OCI-LY7 (cell line): ENCODE data around the gene TRIM38. TPM values are rescaled to one million over a fixed set of nuclear protein-coding genes. Genes with fewer than 3 reads are reported as not detected.
A peak's percentile ranks its signal among the peaks of the same experiment; 100 is the strongest.

ENCODE experiments used
- BruUV-seq: library from RNA; stranded (reverse); fragments of 400-500 nt; replicated peaks from 2 replicates; lab custom pipeline; 2021; lab: Mats Ljungman, UMichigan
- CTCF ChIA-PET: fragments of 300-600 bp; sonication (Branson Sonifier 250); formaldehyde crosslinking; loops from one replicate; lab custom pipeline; 2022; ENCODE audit warnings: antibody characterized with exemption; ENCODE audit not compliant: unreplicated experiment; lab: Charles Lee
- POLR2A ChIA-PET: fragments of 300-600 bp; sonication (Branson Sonifier 250); formaldehyde crosslinking; loops from one replicate; lab custom pipeline; 2022; ENCODE audit warnings: antibody characterized with exemption; lab: Charles Lee
- DNase-seq: peaks from one replicate; pipeline ENCODE4 v3.0.0-alpha.2; 2015; ENCODE audit warnings: low spot score
- H2AFZ ChIP-seq: fragments of 200-600 bp; sonication (generic), shearing (Covaris generic); 2 replicates; pipeline ENCODE4 v1.6.1; 2014; ENCODE audit warnings: mild to moderate bottlenecking, antibody characterized with exemption, low read length, moderate library complexity
- H3K27ac ChIP-seq: fragments of 200-600 bp; sonication (generic); 2 replicates; pipeline ENCODE4 v1.5.1; 2014; ENCODE audit warnings: mixed run types, low read depth, mild to moderate bottlenecking, moderate library complexity, low read length, inconsistent platforms; ENCODE audit not compliant: poor library complexity, severe bottlenecking
- H3K36me3 ChIP-seq: fragments of 200-600 bp; sonication (generic); 2 replicates; pipeline ENCODE4 v1.6.1; 2014; ENCODE audit warnings: mild to moderate bottlenecking, antibody characterized with exemption, low read length, moderate library complexity, mixed read lengths; ENCODE audit not compliant: insufficient read depth
- H3K4me1 ChIP-seq: fragments of 200-600 bp; sonication (generic); 2 replicates; pipeline ENCODE4 v1.5.1; 2014; ENCODE audit warnings: mild to moderate bottlenecking, low read length; ENCODE audit not compliant: insufficient read depth, poor library complexity, severe bottlenecking
- H3K4me2 ChIP-seq: fragments of 200-600 bp; sonication (generic); 2 replicates; pipeline ENCODE4 v1.6.1; 2014; ENCODE audit warnings: mild to moderate bottlenecking, low read length
- H3K4me3 ChIP-seq: fragments of 200-600 bp; sonication (generic); 2 replicates; pipeline ENCODE4 v1.5.1; 2014; ENCODE audit warnings: mild to moderate bottlenecking, low read depth, low read length; ENCODE audit not compliant: poor library complexity, severe bottlenecking
- H3K79me2 ChIP-seq: fragments of 200-600 bp; sonication (generic); 2 replicates; pipeline ENCODE4 v1.6.1; 2016; ENCODE audit warnings: low read depth, mild to moderate bottlenecking, low read length, moderate library complexity, mixed read lengths; ENCODE audit not compliant: insufficient read depth
- H3K9me2 ChIP-seq: fragments of 200-600 bp; sonication (generic); 2 replicates; pipeline ENCODE4 v1.6.1; 2016; ENCODE audit warnings: mild to moderate bottlenecking, low read length, mixed read lengths; ENCODE audit not compliant: insufficient read depth
- H3K9me3 ChIP-seq: fragments of 200-600 bp; sonication (generic); 2 replicates; pipeline ENCODE4 v1.6.1; 2014; ENCODE audit warnings: mild to moderate bottlenecking, mixed run types, low read length, mixed read lengths
- H4K20me1 ChIP-seq: fragments of 200-600 bp; sonication (generic); 2 replicates; pipeline ENCODE4 v1.6.1; 2014; ENCODE audit warnings: mild to moderate bottlenecking, antibody characterized with exemption, low read length, moderate library complexity, mixed read lengths; ENCODE audit not compliant: insufficient read depth
- EZH2phosphoT487 ChIP-seq: fragments of 200-600 bp; sonication (generic); IDR thresholded peaks from 2 replicates; pipeline ENCODE4 v1.6.1; 2018; ENCODE audit warnings: low read depth, borderline replicate concordance, mild to moderate bottlenecking, mixed run types, antibody characterized with exemption, low read length, moderate library complexity, mixed read lengths
- intact Hi-C: fragments of 100-400 bp; cut with micrococcal nuclease; formaldehyde crosslinking; loops from one replicate; pipeline ENCODE4 v1.10.0; 2022; ENCODE audit not compliant: unreplicated experiment
- total RNA-seq, 2 experiments: library from RNA; depleted of rRNA in 1 of 2; stranded (reverse); fragments of >200 nt in 1 of 2; shearing (Covaris generic) in 1 of 2; gene quantifications; 2 replicates each; pipeline ENCODE4 v1.2.3, GENCODE V29; 2014 to 2022
- TF ChIP-seq, protein P1 (sequence below): fragments of 200-600 bp; sonication (generic); conservative IDR thresholded peaks from 2 replicates; pipeline ENCODE4 v1.5.1; 2014; ENCODE audit warnings: mild to moderate bottlenecking, antibody characterized with exemption, low read length, moderate library complexity, mixed read lengths

The TRIM38 gene
- total RNA-seq, 2 experiments from 2014 or later, result 12.8 to 14.8 TPM

- ChIA-PET CTCF (no interaction called here), POLR2A (interaction anchor here (0.6 to 2.7 kb wide), 10 partner anchors 8 to 1877 kb away, joined by 3 to 11 read pairs (median 4); a partner anchor contains a TSS)
- BruUV-seq, result no TSS peak
- Histone ChIP-seq H2AFZ (no peak overlapping the region), H3K79me2 (no peaks in the 10 kb centered on the region), H3K9me2 (no peaks in the 10 kb centered on the region), H4K20me1 (no peaks in the 10 kb centered on the region), H3K27ac (no peak overlapping the region), H3K4me2 (peak overlapping the region; percentile 51; the same call in 1 of the 2 replicates), H3K4me3 (no peak overlapping the region), H3K36me3 (no peaks in the 10 kb centered on the region; the same call in 1 of the 2 replicates), H3K4me1 (peaks cover 21% of the 10 kb centered on the region), H3K9me3 (peaks cover 9% of the 10 kb centered on the region)
- no peak for DNase-seq
- intact Hi-C loops, result loop anchor here (10.0 kb wide), 1 partner anchor 1458 kb away; the partner anchor contains the start of gene ZNF184
- TF ChIP-seq EZH2phosphoT487, result no peak
- TF ChIP-seq, protein P1, sequence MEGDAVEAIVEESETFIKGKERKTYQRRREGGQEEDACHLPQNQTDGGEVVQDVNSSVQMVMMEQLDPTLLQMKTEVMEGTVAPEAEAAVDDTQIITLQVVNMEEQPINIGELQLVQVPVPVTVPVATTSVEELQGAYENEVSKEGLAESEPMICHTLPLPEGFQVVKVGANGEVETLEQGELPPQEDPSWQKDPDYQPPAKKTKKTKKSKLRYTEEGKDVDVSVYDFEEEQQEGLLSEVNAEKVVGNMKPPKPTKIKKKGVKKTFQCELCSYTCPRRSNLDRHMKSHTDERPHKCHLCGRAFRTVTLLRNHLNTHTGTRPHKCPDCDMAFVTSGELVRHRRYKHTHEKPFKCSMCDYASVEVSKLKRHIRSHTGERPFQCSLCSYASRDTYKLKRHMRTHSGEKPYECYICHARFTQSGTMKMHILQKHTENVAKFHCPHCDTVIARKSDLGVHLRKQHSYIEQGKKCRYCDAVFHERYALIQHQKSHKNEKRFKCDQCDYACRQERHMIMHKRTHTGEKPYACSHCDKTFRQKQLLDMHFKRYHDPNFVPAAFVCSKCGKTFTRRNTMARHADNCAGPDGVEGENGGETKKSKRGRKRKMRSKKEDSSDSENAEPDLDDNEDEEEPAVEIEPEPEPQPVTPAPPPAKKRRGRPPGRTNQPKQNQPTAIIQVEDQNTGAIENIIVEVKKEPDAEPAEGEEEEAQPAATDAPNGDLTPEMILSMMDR, result no peak
Observed at GRCh38 chr6:26016245-26016962, 53.8 kb downstream of the TRIM38 start.

- no peaks in the 10 kb centered on the region for H3K9me2 ChIP-seq
- H2AFZ ChIP-seq, result 0 out of 2 replicates have a peak overlapping the region, but pooled peaks have one; percentile 5
- POLR2A ChIA-PET, result interaction anchor here (0.5 to 2.7 kb wide), 11 partner anchors 9 to 1876 kb away, joined by 3 to 11 read pairs (median 4); a partner anchor contains a TSS
- H3K9me3 ChIP-seq, result peaks cover 9% of the 10 kb centered on the region
- CTCF ChIA-PET, result no interaction called here
- no TSS peak for BruUV-seq
- TF ChIP-seq, protein P1, result no peak
- no peak for TF ChIP-seq EZH2phosphoT487
- peak overlapping the region; percentile 11 for H3K4me3 ChIP-seq
- intact Hi-C loops, result loop anchor here (10.0 kb wide), 1 partner anchor 1458 kb away; the partner anchor contains the start of gene ZNF184
- H4K20me1 ChIP-seq, result no peaks in the 10 kb centered on the region
- H3K27ac ChIP-seq, result no peak overlapping the region
- DNase-seq, result no peak
- no peaks in the 10 kb centered on the region for H3K79me2 ChIP-seq
- H3K4me2 ChIP-seq, result peak overlapping the region; percentile 51
- no peaks in the 10 kb centered on the region; the same call in 1 of the 2 replicates for H3K36me3 ChIP-seq
- peaks cover 24% of the 10 kb centered on the region for H3K4me1 ChIP-seq
Observed at GRCh38 chr6:26016963-26017631, 54.5 kb downstream of the TRIM38 start.
